ENCODE measurements around the gene SLC45A3. TPM values are rescaled to one million over a fixed set of nuclear protein-coding genes. Genes with fewer than 3 reads are reported as not detected.
A peak's percentile ranks its signal among the peaks of the same experiment; 100 is the strongest.

Gene SLC45A3
- total and polyA plus RNA-seq, 2 donors (not counting 1 experiment from before 2014, with no cell fraction given), result 0.90 to 1.5 TPM

GRCh38 chr1:205610036-205610435 is 70.3 kb downstream of the SLC45A3 start:
- H4K20me1 ChIP-seq (ENCODE audit: control insufficient read depth, extremely low read depth, insufficient read depth, low read length), result no peaks in the 10 kb centered on the region
- no peaks in the 10 kb centered on the region for H3K9me3 ChIP-seq (ENCODE audit: control insufficient read depth, insufficient read depth, low read depth, low read length)
- no peaks in the 10 kb centered on the region for H3K79me2 ChIP-seq (ENCODE audit: control insufficient read depth, insufficient read depth, low read length)
- DNase-seq (ENCODE audit: low read depth in 2 of 2), result peak; percentile 74 to 81
- H3K9ac ChIP-seq (ENCODE audit: insufficient read depth, low read length), result no peak overlapping the region
- no peaks in the 10 kb centered on the region for H3K27me3 ChIP-seq (ENCODE audit: control insufficient read depth, insufficient read depth, low read length)
- H3K27ac ChIP-seq (ENCODE audit: insufficient read depth, low read length), result no peak overlapping the region
- H3K4me2 ChIP-seq (ENCODE audit: extremely low read depth, insufficient read depth, low read length), result no peak overlapping the region
- peaks cover 4% of the 10 kb centered on the region for H3K4me1 ChIP-seq (ENCODE audit: control insufficient read depth, extremely low read depth, insufficient read depth, low read length)
- TF ChIP-seq, protein P1, sequence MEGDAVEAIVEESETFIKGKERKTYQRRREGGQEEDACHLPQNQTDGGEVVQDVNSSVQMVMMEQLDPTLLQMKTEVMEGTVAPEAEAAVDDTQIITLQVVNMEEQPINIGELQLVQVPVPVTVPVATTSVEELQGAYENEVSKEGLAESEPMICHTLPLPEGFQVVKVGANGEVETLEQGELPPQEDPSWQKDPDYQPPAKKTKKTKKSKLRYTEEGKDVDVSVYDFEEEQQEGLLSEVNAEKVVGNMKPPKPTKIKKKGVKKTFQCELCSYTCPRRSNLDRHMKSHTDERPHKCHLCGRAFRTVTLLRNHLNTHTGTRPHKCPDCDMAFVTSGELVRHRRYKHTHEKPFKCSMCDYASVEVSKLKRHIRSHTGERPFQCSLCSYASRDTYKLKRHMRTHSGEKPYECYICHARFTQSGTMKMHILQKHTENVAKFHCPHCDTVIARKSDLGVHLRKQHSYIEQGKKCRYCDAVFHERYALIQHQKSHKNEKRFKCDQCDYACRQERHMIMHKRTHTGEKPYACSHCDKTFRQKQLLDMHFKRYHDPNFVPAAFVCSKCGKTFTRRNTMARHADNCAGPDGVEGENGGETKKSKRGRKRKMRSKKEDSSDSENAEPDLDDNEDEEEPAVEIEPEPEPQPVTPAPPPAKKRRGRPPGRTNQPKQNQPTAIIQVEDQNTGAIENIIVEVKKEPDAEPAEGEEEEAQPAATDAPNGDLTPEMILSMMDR (conservative IDR thresholded peaks at IDR 0.05 in 1 of 2, IDR thresholded peaks at IDR 0.05 in 1 of 2; ENCODE audit: low read depth in 1 of 2, low read length in 2 of 2), result no peak
- no peak for TF ChIP-seq EZH2 (IDR thresholded peaks at IDR 0.05; ENCODE audit: low read length, missing control alignments)
- peaks cover 2% of the 10 kb centered on the region for H3K36me3 ChIP-seq (ENCODE audit: control insufficient read depth, insufficient read depth, low read length)
- H3K4me3 ChIP-seq (replicated peaks in 1 of 4; ENCODE audit: control extremely low read depth in 1 of 4, insufficient read depth in 1 of 4, low read depth in 3 of 4, low read length in 4 of 4), result no peak overlapping the region
- H2AFZ ChIP-seq (ENCODE audit: low read length), result no peak overlapping the region

Other genes with a start within 250 kb of the SLC45A3 start
- not detected in 2 replicates for gene BLACAT1, start 224.5 kb downstream of the SLC45A3 start, total RNA-seq
- not detected in 2 replicates for gene BLACAT1, start 224.5 kb downstream of the SLC45A3 start, polyA plus RNA-seq
- 0.33 and 1.5 TPM in 2 replicates for gene CDK18, start 175.8 kb downstream of the SLC45A3 start, total RNA-seq
- 0.12 and 2.1 TPM in 2 replicates for gene CDK18, start 175.8 kb downstream of the SLC45A3 start, polyA plus RNA-seq
- gene ELK4, start 48.5 kb downstream of the SLC45A3 start, total RNA-seq, result 11.0 and 11.7 TPM in 2 replicates
- gene ELK4, start 48.5 kb downstream of the SLC45A3 start, polyA plus RNA-seq, result 8.0 and 11.8 TPM in 2 replicates
- 98.1 and 113 TPM in 2 replicates for gene NUCKS1, start 69.7 kb upstream of the SLC45A3 start, total RNA-seq
- gene NUCKS1, start 69.7 kb upstream of the SLC45A3 start, polyA plus RNA-seq, result 113 and 137 TPM in 2 replicates
- gene RAB29, start 95.0 kb upstream of the SLC45A3 start, total RNA-seq, result 26.2 and 35.2 TPM in 2 replicates
- gene RAB29, start 95.0 kb upstream of the SLC45A3 start, polyA plus RNA-seq, result 31.5 and 34.5 TPM in 2 replicates
- 14.6 and 24.6 TPM in 2 replicates for gene SLC41A1, start 132.7 kb upstream of the SLC45A3 start, total RNA-seq
- 28.5 and 28.9 TPM in 2 replicates for gene SLC41A1, start 132.7 kb upstream of the SLC45A3 start, polyA plus RNA-seq
- not detected in 2 replicates for gene PM20D1, start 169.6 kb upstream of the SLC45A3 start, total RNA-seq
- gene PM20D1, start 169.6 kb upstream of the SLC45A3 start, polyA plus RNA-seq, result 0.02 TPM in 1 of 2 replicates, not detected in the other

Data from fibroblast of lung (primary cell).